Endometrium (tissue), 2 donors: ENCODE data around the gene SPDYE2B.
"Not testable (repeated sequence)": the region's sequence is repeated elsewhere in the genome, so short reads cannot be mapped to it uniquely, and the experiment has no call there.

ENCODE experiments used
- FAIRE-seq: peaks from 2 replicates; lab custom pipeline; 2012; peaks lifted over from hg19 to GRCh38; lab: Jason Lieb, UNC
- donor health status: control.
- donor health status: control.

Gene SPDYE2B

DNA sequence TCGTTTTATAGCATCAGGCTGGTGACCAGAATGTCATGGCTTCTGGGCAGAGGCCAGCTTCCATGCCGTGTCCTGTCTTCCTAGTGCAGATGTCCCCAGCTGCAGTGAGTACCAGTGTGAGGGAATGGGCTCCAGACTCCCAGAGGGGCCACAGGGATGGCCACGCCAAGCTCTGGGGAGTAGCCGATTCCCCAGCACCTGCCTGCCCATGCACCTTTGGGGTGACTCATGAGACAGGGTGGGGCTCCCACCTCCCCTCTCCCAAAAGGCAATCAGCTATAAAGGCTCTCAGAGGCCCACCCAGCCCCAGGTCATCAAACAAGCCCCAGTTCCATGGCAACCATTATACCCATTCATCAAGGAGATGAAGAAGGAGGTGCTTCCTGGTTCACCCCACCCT lies at the start of gene SPDYE2B:
SPDYE2B (plus strand) TSS at position 396 of the 400 bp plus-strand sequence. CDS start 2,030 bp downstream, outside the sequence.
- not testable (repeated sequence) for FAIRE-seq

DNA sequence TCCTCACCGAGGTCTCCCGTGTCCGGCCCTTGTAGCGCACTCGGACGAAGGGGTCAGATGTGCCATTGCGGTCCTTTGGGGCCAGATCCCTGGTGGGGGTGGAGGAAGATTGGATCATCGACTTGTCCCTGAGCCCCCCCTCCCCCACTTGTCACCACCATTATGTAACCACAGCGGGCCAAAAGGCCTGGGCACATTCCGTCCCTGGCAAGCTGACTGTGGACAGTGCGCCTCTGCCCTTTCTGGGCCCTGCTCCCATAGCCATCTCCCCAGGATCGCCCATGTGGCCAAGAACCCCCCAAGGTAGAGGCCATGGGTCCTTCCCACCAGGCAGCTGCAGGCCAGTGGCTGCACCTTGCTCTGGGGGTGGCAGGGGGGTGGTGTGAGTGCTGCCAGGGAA lies 47.8 kb upstream of the SPDYE2B start:
- not testable (repeated sequence) for FAIRE-seq

- FAIRE-seq: not testable (repeated sequence)
Measured at GRCh38 chr7:102604431-102605145, 45.5 kb upstream of the SPDYE2B start.

DNA sequence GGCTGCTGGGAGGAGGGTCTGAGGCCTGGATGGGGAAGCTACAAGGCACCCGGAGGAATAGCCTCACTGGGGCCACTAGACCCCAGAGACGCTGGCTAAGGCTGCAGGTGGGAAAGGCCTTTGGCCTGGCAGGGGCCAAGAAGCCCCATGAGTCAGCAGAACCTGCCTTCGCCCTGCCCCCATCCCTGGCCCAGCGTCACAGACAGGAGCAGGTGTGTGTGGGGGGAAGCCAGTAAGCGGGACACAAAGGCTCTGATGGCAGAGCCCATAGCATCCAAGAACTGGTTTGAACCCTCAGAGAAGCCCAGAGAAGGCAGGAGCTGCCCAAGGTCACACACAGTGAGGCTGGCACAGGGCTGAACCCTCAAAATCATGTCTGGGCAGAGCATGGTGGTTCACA lies 43.3 kb upstream of the SPDYE2B start:
- FAIRE-seq: not testable (repeated sequence)

DNA sequence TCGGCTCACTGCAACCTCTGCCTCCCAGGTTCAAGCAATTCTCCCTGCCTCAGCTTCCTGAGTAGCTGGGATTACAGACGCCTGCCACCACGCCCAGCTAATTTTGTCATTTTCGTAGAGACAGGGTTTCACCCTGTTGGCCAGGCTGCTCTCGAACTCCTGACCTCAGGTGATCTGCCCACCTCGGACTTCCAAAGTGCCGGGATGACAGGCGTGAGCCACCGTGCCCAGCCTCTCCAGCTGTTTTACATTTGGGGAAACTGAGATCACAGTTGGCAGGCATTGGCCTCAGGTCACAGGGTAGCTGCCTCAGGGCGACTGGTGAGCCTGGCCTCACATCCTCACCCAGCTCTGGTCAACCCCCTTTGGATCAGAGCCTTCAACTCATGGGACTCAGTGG lies 40.4 kb upstream of the SPDYE2B start:
- FAIRE-seq: not testable (repeated sequence)

DNA sequence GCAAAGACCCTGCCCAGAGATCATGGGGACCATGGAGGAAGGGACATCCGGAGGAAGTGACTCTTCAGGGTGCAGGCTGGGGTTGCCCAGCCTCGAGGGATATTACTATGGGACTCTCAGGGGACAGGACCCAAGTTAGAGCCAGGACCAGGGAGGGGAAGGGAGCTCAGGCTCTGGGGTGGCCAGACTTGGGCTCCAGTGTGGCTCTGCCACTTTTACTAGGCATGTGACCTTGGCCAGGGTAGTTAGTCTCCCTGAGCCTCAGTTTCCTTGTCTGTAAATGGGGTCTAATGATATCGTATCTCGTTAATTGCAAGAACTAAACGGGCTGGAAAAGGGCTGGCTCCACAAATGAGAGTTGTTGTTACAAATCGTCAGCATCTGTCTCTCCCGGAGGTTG lies 39.7 kb upstream of the SPDYE2B start:
- not testable (repeated sequence) for FAIRE-seq

DNA sequence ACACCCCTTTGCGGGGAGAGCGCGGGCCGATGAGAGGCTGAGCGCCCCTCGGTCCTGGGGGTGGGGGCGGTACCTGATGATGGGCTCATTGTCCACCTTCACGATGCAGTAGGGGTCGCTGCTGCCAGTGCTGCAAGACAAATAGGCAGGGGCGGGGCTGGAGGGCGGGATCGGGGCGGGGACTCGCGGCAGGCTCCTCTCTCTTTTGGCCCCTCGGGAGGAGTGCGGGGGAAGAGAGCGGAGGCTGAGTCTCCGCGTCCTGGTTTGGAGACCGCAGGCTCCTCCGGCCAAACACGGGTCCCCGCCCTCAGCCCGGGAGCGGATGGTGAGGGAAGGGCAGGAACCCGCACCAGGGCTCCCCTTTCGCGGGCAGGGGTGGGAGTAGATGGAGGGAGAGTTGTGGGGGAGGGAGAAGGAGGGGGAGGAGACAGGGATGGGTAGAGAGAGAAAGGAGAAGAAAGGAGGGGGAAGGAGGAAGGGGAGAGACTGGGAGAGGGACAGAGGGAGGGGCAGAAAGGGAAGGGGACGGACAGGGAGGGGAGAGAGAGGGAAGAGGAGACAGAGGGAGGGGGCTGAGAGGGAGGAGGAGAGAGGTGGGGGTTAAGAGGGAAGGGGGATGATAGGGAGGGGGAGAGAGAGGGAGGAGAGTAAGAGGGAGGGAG lies 39.0 kb upstream of the SPDYE2B start:
- FAIRE-seq: not testable (repeated sequence)

DNA sequence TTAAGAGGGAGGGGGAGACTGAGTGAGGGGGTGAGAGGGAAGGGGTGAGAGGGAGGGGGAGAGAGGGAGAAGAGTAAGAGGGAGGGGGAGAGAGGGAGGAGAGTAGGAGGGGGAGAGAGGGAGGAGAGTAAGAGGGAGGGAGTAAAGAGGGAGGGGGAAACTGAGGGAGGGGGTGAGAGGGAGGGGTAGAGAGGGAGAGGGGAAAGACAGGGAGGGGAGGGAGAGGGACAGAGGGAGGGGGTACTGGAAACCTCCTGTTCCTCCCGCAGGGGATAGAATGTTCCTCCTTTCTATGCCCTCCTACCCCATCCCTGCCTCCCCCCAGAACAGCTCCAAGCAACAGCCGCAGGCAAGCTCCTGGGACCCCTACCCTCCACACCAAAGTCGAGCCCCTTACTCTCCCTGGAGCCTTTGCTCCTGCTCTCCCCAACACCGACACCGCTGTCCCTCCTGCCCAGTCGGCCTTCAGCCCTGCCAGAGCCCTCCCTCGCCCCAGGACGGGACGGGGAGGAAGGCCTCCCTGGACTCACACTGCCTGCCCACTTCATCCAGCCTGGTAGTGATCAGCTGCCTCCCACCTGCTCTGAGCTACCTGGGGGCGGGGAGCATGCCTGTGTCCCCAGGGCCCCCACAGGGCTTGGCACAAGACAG lies 38.3 kb upstream of the SPDYE2B start:
- not testable (repeated sequence) for FAIRE-seq

DNA sequence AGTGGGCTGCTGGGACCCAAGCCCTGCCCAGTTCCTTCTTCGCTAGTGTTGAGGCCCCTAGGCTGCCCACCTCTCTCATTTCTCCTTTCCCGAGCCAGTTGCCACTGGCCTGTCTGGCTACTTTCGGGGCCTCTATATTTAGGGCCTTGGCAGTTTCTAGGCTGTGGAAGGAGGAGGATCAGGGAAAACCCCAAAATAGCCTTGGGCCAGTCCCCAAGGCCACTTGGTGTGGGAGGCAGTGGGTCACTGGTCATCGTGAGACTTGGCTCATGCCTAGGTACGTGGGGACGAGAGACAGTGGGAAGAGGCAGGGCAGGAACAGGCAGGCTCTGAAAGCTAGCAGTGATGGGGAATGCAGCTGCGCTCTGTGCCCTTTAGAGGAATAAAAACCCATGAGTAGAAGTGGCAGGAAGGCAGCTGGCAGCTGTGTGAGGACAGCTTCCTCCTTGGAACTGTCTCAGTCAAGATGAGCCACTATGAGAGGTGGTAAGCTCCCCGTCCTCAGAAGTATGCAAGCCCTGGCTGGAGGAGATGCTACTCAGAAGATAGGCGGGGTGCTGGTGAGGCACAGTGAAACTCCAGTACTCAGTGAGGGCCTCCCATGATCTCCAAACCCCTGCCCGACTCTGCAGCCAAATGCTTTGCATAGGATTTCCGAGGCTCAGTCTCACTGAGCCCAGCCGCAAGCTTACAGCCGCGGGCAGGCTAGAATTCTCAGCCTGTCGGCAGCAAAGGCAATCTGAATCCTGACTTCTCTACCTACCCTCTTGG lies 36.4 kb upstream of the SPDYE2B start:
- FAIRE-seq: not testable (repeated sequence)

DNA sequence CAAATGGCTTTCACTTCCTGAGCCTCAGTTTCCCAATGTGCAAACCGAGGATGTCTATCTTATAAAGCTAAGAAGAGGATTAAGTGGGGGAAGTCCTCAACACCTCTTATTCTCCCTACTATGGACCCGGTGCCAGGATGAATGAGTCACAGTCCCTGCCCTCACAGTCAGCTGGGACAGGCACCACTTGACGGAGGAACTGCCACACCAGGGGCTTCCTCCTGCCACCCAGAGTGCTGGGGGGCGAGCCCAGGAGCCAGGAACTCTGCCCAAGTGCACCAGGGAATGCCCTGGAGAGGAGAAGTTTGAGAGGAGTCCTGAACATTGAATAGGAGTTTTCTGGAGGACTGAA lies 35.8 kb upstream of the SPDYE2B start:
- FAIRE-seq: not testable (repeated sequence)

GRCh38 chr7:102614873-102615272 lies 35.2 kb upstream of the SPDYE2B start:
- FAIRE-seq: not testable (repeated sequence)

DNA sequence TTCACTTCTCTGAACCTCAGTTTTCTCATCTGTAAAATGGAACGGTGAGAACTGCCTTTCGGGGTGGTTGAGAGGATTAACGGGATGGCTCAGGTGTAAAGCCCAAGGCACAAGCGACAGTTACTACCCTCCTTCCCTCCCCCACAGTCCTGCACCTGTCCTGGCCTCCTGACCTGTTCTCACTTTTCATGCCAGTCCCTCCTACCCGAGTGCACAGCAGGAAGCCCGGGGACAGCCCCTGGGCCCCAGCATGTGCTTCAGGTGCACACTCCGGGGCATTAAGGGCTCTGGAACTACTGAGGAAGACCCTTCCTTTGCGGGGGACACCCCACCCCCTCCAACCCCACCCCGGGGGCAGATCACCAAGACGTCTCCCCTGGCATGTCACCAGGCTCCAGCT lies 34.2 kb upstream of the SPDYE2B start:
- FAIRE-seq: not testable (repeated sequence)

DNA sequence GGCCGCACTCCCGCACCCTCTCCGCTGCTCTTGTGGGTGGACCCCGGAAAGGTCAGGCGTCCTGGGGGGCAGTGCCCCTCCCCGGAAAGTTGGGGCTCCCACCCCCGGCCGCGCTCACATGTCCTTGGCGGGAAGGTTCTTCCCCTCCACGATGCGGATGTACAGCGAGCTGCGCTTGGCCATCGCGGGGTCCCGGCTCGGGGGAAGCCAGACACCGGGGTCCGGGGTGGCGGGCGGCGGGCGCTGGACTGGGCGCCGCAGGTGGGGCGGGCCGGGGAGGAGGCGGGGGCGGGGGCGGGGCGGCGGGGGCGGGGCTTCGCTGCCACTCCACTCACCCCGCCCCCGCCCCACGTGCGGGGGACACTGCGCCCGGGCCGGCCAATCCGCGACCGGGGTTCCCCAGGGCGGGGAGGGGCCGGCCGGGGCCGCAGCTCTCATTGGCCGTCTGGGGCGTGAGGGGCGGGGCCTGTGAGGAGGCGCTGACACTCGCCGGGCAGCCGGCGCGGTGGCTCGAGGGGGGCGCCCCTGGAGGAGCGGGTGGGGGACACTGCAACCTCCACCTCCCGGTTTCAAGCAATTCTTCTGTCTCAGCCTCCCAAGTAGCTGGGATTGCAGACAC lies 33.5 kb upstream of the SPDYE2B start, which contains the start of gene RASA4:
RASA4 (minus strand) TSS at position 250 of the 619 bp plus-strand sequence; CDS start at position 183, 67 bp downstream.
- FAIRE-seq: not testable (repeated sequence)

DNA sequence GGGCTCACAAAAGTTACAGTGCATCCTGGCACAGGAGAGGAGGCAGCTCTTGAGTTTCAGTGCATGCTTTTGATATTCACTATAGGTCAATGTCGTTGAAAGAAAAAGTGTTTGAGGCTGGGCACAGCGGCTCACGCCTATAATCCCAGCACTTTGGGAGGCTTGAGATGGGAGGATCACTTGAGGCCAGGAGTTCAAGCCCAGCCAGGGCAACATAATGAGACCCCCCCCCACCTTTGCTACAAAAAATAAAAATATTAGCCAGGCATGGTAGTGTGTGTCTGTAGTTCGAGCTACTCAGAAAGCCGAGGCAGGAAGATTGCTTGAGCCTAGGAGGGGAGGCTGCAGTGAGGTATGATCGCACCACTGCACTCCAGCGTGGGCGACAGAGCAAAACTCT lies 32.0 kb upstream of the SPDYE2B start:
- not testable (repeated sequence) for FAIRE-seq

DNA sequence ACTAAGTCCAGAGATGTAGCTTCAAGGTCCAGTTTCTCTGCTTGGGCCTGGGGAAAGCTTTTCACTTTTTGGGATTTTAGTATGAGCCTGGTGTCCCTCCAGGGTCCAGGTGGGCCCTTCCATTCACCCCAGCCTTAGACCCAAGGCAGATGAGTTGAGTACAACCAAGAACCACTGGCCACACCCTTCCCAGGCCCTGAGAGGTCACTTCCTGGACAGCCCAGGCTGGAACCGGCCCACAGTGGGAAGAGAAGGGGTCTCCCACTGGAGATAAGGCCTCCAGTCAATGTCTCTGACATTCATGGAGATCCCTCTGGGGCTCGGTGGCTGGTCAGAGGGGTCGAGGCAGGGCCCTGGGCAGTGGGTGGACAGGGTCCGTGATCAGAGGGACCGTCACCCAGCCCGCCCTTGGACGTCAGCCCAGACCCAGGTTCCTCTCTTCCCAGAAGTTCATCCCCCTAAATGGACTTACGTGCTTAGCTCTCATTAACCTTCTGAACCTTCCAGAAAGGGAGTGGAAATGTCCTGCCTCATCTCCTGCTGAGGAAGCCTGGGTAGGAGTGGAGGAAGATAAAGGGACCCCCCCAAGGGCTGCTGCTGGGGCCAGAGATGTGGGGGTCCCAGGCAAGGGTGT lies 22.7 kb upstream of the SPDYE2B start:
- FAIRE-seq: not testable (repeated sequence)

DNA sequence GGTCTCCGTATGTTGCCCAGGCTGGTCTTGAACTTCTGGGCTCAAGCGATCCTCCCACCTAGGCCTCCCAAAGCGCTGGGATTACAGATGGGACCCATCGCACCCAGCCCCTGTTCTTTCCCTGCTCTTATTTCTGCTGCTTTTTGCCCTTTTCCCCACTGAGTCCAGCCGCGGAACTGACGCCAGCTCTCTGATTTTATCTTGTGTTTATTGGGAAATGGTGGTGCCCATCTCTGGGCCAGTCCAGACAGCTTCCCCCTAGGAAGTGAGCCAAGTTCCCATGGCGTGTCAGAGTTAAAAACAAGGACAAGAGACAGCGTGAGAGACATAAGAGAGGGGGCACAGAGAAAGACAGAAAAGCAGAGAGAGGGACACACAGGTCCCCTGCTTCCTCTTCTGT lies 19.5 kb upstream of the SPDYE2B start:
- FAIRE-seq: not testable (repeated sequence)

- FAIRE-seq: not testable (repeated sequence)
Measured at GRCh38 chr7:102634299-102634698, 15.8 kb upstream of the SPDYE2B start.

- FAIRE-seq: not testable (repeated sequence)
Measured at GRCh38 chr7:102635354-102635753, 14.8 kb upstream of the SPDYE2B start.

- not testable (repeated sequence) for FAIRE-seq
Measured at GRCh38 chr7:102636956-102637355, 13.2 kb upstream of the SPDYE2B start.

- not testable (repeated sequence) for FAIRE-seq
Measured at GRCh38 chr7:102638848-102639247, 11.3 kb upstream of the SPDYE2B start.

- FAIRE-seq: not testable (repeated sequence)
Measured at GRCh38 chr7:102642691-102643090, 7.4 kb upstream of the SPDYE2B start, which contains the start of gene UPK3BL1. TSS of gene UPK3BL1 (minus strand) at chr7:102642791. CDS start at chr7:102642741, 50 bp downstream.
